DOHH2 (cell line): ENCODE measurements around the gene SOCS6.

Experiments used
- H3F3A ChIP-seq: fragments of 200-600 bp; sonication (generic), shearing (Covaris generic); 2 replicates; pipeline ENCODE4 v1.6.0; 2016; ENCODE audit warnings: antibody characterized with exemption, mild to moderate bottlenecking; ENCODE audit not compliant: control insufficient read depth, insufficient read depth
- H3K27ac ChIP-seq: fragments of 200-600 bp; sonication (generic); 2 replicates; pipeline ENCODE4 v1.5.1; 2014; ENCODE audit warnings: low read depth, mild to moderate bottlenecking, low read length, moderate library complexity
- H3K27me3 ChIP-seq: fragments of 200-600 bp; sonication (generic); 2 replicates; pipeline ENCODE4 v1.6.1; 2014; ENCODE audit warnings: mild to moderate bottlenecking, low read length, mixed read lengths; ENCODE audit not compliant: control insufficient read depth
- H3K36me3 ChIP-seq: fragments of 200-600 bp; sonication (generic); 2 replicates; pipeline ENCODE4 v1.6.1; 2014; ENCODE audit warnings: mild to moderate bottlenecking, low read length, moderate library complexity, mixed read lengths; ENCODE audit not compliant: control insufficient read depth
- H3K4me1 ChIP-seq: fragments of 200-600 bp; sonication (generic); 2 replicates; pipeline ENCODE4 v1.6.1; 2014; ENCODE audit warnings: mild to moderate bottlenecking, low read length, mixed read lengths; ENCODE audit not compliant: control insufficient read depth
- H3K4me2 ChIP-seq: fragments of 200-600 bp; sonication (generic); 2 replicates; pipeline ENCODE4 v1.6.0; 2014; ENCODE audit warnings: mild to moderate bottlenecking, low read length, moderate library complexity
- H3K4me3 ChIP-seq: fragments of 200-600 bp; sonication (generic); 2 replicates; pipeline ENCODE4 v1.5.1; 2014; ENCODE audit warnings: mild to moderate bottlenecking, low read length, mixed read lengths
- H3K79me2 ChIP-seq: fragments of 200-600 bp; sonication (generic); 2 replicates; pipeline ENCODE4 v1.6.1; 2014; ENCODE audit warnings: mild to moderate bottlenecking, low read length, mixed read lengths; ENCODE audit not compliant: control insufficient read depth
- H3K9me2 ChIP-seq: fragments of 200-600 bp; sonication (generic); replicated peaks from 2 replicates; pipeline ENCODE4 v1.6.1; 2014; ENCODE audit warnings: mild to moderate bottlenecking, low read length, mixed read lengths; ENCODE audit not compliant: control insufficient read depth
- H3K9me3 ChIP-seq: fragments of 200-600 bp; sonication (generic); 2 replicates; pipeline ENCODE4 v1.6.1; 2014; ENCODE audit warnings: antibody characterized with exemption, low read length, mixed read lengths; ENCODE audit not compliant: control insufficient read depth, insufficient read depth
- H4K20me1 ChIP-seq: fragments of 200-600 bp; sonication (generic); 2 replicates; pipeline ENCODE4 v1.6.0; 2014; ENCODE audit warnings: low read depth, mild to moderate bottlenecking, antibody characterized with exemption, low read length, moderate library complexity; ENCODE audit not compliant: control insufficient read depth, insufficient read depth
- CTCF ChIP-seq: fragments of 200-600 bp; sonication (generic); IDR thresholded peaks from one replicate; pipeline ENCODE4 v1.5.1; 2014; ENCODE audit warnings: antibody characterized with exemption, mild to moderate bottlenecking, low read depth, low read length; ENCODE audit not compliant: poor library complexity, severe bottlenecking
- EZH2phosphoT487 ChIP-seq: fragments of 200-600 bp; sonication (generic); IDR thresholded peaks from 2 replicates; pipeline ENCODE4 v1.6.1; 2017; ENCODE audit warnings: borderline replicate concordance, mild to moderate bottlenecking, antibody characterized with exemption, low read length, moderate library complexity, mixed read lengths

The SOCS6 gene

GRCh38 chr18:70377857-70378701, 89.2 kb downstream of the SOCS6 start:
- Histone ChIP-seq H3K36me3 (no peaks in the 10 kb centered on the region), H3F3A (no peaks in the 10 kb centered on the region), H3K9me3 (no peaks in the 10 kb centered on the region), H3K4me2 (no peak overlapping the region), H3K4me1 (no peaks in the 10 kb centered on the region), H3K27me3 (no peaks in the 10 kb centered on the region), H4K20me1 (no peaks in the 10 kb centered on the region), H3K27ac (no peak overlapping the region), H3K79me2 (no peaks in the 10 kb centered on the region), H3K4me3 (no peak overlapping the region), H3K9me2 (no peaks in the 10 kb centered on the region)
- no peak for TF ChIP-seq CTCF
- TF ChIP-seq EZH2phosphoT487, result no peak
